Activated T-helper 17 cell treated with anti-CD3 and anti-CD28 coated beads, Interleukin-2, amount 50 U/mL, for 72 hours (primary cell): ENCODE results near the gene DDA1. TPM values are rescaled to one million over a fixed set of nuclear protein-coding genes. Genes with fewer than 3 reads are reported as not detected.

Experiments used
- ATAC-seq: fragments of 150-1000 bp; cut with Tn5 transposase; replicated peaks from 2 replicates; pipeline ENCODE4 v1.10.0; 2021; ENCODE audit warnings: mild to moderate bottlenecking, moderate library complexity
- H3K27ac Mint-ChIP-seq: one replicate; pipeline ENCODE4 v1.8.0; 2022; ENCODE audit warnings: mixed read lengths
- H3K27me3 Mint-ChIP-seq: one replicate; pipeline ENCODE4 v1.8.0; 2022; ENCODE audit warnings: mixed read lengths
- H3K36me3 Mint-ChIP-seq: one replicate; pipeline ENCODE4 v1.8.0; 2022; ENCODE audit warnings: low read depth, mild to moderate bottlenecking, mixed read lengths
- H3K4me1 Mint-ChIP-seq: one replicate; pipeline ENCODE4 v1.8.0; 2022; ENCODE audit warnings: mixed read lengths
- H3K4me3 Mint-ChIP-seq: one replicate; pipeline ENCODE4 v1.8.0; 2022; ENCODE audit warnings: mild to moderate bottlenecking, mixed read lengths
- H3K9me3 Mint-ChIP-seq: one replicate; pipeline ENCODE4 v1.8.0; 2022; ENCODE audit warnings: mixed read lengths
- total RNA-seq, 2 donors: library from RNA; stranded (reverse); gene quantifications; one replicate each; pipeline ENCODE4 v1.2.3, GENCODE V29; 2022

Gene DDA1
- total RNA-seq, 2 donors from 2014 or later, result 27.8 to 45.8 TPM

DNA sequence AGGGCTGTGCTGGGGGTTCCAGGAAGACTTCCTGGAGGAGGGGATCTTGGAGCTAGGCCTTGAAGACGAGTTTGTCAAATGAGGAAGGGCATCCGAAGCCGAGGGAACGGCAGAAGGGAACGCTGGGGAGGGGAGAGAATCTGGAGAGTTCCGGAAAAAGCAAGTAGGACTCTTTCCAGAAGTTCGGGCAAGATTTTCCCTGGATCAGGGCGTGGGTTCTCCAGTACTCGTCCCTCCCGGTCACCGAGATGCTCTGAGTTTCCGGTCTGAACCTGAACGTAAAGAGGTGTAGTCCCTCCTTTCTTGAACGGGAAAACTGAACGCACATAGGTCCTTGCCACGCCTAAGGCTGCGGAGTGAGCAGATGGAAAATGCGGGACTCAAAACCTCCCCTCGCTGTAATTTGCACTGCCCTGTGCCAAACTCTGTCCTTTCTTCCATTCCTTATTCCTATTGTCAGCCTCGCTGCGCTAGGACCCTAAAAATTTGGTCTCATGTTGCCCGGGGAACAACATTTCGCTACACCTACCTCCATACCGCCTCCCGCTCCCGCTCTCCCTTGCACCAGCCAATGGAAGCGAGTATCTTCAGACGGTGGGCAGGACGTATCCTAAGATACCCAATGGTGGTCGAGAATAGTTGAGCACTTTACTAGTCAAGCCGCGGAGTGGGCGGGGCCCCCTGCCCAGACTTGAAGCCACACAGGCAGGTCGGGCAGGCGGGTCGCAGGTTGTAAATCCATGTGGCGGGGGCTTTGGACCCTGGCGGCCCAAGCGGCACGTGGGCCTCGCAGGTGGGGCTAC is 27.7 kb downstream of the DDA1 start, which contains the start of gene GTPBP3:
TSS of gene GTPBP3 (plus strand) at position 682 of the 803 bp plus-strand sequence. CDS start at position 741, 59 bp downstream.
- H3K9me3 Mint-ChIP-seq, result no peaks in the 10 kb centered on the region
- no peaks in the 10 kb centered on the region for H3K36me3 Mint-ChIP-seq
- H3K4me3 Mint-ChIP-seq, result peak within 1 kb of the TSS; percentile 86
- H3K4me1 Mint-ChIP-seq, result peaks cover 17% of the 10 kb centered on the region
- no peaks in the 10 kb centered on the region for H3K27me3 Mint-ChIP-seq
- peak within 1 kb of the TSS; percentile 74 for H3K27ac Mint-ChIP-seq
- ATAC-seq, result peak; percentile 95

DNA sequence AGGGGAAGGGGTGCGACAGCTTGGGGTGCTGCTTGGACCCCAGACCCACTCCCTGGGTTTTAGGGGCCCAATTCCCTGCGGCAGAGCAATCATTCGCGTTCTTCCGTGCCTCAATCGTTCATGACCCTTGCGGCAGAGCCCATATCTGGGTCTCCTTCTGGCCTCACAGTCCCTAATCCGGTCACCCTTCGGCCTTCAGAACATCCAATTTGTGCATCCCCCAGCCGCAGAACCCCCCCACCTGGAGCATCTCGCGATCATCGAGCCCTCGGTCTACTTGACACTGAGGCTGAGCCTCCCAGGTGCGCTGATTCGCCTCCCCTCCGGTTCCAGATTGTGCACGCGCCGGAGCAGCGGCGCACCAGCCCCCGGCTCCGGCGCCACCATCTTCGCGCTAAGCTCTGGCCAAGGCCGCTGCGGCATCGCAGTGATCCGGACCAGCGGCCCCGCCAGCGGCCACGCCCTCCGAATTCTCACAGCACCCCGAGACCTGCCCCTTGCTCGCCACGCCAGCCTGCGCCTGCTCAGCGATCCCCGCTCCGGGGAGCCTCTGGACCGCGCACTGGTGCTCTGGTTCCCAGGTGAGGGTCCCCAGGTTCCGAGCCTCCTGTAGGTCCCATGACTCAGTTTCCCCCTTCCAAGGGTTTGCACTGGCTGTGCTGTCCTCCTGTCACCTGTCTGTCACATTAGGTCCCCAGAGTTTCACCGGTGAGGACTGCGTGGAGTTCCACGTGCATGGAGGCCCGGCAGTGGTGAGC is 28.5 kb downstream of the DDA1 start:
- ATAC-seq, result peak; percentile 8
- peak overlapping the region; percentile 86 for H3K4me3 Mint-ChIP-seq
- H3K27ac Mint-ChIP-seq, result peak overlapping the region; percentile 74
- peaks cover 17% of the 10 kb centered on the region for H3K4me1 Mint-ChIP-seq
- H3K9me3 Mint-ChIP-seq, result no peaks in the 10 kb centered on the region
- no peaks in the 10 kb centered on the region for H3K27me3 Mint-ChIP-seq
- H3K36me3 Mint-ChIP-seq, result no peaks in the 10 kb centered on the region

DNA sequence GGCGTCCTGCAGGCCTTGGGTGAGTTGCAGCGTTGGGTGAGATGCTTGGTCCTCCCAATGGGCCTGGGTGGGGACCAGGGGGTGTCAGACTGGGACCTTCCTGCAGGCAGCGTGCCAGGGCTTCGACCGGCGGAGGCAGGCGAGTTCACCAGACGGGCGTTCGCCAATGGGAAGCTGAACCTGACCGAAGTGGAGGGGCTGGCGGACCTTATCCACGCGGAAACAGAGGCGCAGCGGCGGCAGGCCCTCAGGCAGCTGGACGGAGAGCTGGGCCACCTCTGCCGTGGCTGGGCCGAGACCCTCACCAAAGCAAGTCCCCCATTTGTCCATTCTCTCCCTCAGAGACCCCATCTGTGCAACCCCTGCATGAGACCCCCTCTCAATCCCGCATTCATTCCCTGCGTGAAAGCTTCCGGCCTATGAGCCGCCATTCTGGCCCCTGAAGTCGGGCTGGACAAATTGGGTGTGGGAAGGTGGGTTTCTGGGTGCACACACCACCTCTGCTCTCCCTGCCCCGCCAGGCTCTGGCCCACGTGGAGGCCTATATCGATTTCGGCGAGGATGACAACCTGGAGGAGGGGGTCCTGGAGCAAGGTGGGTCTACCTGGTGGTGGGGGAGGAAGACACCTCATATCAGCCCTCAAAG is 29.2 kb downstream of the DDA1 start:
- no peaks in the 10 kb centered on the region for H3K36me3 Mint-ChIP-seq

DNA sequence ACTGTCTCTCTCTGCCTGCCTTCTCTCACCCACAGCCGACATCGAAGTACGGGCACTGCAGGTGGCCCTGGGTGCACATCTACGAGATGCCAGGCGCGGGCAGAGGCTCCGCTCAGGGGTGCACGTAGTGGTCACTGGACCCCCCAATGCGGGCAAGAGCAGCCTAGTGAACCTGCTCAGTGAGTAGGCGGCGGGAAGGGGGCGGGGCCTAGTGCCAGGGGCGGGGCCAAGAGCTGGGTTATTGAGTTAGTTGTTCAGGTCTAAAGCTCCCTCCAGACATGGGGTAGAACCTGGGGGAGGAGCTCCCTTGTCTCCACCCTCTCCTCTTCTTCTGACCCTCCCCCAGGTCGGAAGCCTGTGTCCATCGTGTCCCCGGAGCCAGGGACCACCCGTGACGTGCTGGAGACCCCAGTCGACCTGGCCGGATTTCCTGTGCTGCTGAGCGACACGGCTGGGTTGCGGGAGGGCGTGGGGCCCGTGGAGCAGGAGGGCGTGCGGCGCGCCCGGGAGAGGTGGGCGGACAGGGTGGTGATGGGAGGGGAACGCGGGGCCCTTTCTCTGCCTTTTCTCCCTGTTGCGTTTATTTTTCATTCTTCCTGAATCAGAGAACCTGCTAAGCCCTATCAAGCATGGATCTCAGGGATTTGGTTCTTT is 29.9 kb downstream of the DDA1 start:
- no peak for ATAC-seq
- no peaks in the 10 kb centered on the region for H3K36me3 Mint-ChIP-seq
- no peaks in the 10 kb centered on the region for H3K9me3 Mint-ChIP-seq
- H3K4me3 Mint-ChIP-seq, result peak overlapping the region; percentile 86
- H3K4me1 Mint-ChIP-seq, result peaks cover 12% of the 10 kb centered on the region
- no peak overlapping the region for H3K27ac Mint-ChIP-seq
- no peaks in the 10 kb centered on the region for H3K27me3 Mint-ChIP-seq

More for the DNA sequence above, 29.2 kb downstream of the DDA1 start:
- peak overlapping the region; percentile 86 for H3K4me3 Mint-ChIP-seq
- H3K27me3 Mint-ChIP-seq, result no peaks in the 10 kb centered on the region
- no peaks in the 10 kb centered on the region for H3K9me3 Mint-ChIP-seq
- H3K4me1 Mint-ChIP-seq, result peaks cover 17% of the 10 kb centered on the region
- ATAC-seq, result no peak
- H3K27ac Mint-ChIP-seq, result no peak overlapping the region

DNA sequence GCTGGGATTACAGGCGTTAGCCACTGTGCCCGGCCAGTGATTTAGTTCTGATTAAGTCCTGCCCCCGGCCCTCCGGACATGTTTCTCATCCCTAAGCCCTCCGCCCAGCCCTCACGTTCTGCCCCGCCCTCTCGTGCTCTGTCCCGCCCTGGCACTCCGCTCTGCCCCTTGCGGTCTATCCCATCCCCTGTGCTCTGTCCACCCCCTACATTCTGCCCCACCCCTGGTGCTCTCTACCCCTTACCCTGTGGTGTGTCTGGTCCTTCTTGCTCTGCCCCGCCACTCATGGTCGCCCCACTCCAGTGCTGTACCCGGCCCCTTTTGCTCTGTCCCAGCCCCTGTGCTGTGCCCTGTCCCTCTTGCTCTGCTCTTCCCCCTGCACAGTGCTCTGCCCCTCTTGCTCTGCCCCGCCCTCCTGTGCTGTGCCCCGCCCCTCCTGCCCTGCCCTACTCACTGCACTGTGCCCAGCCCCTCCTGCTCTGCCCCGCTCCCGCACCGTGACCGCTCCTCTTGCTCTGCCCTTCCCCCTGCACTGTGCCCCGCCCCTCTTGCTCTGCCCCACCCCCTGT is 31.0 kb downstream of the DDA1 start:
- ATAC-seq, result no peak

DNA sequence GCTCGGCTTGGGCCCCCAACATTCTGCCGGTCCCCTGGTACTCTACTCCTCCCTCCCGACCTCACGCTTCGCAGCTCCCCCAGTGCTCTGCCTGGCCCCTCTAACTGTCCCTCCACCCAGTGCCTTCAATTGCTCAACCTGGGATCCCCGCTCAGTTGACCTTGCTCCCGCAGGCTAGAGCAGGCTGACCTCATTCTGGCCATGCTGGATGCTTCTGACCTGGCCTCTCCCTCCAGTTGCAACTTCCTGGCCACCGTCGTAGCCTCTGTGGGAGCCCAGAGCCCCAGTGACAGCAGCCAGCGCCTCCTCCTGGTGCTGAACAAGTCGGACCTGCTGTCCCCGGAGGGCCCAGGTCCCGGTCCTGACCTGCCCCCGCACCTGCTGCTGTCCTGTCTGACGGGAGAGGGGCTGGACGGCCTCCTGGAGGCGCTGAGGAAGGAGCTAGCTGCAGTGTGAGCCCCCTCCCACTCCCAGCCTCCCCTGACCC is 31.6 kb downstream of the DDA1 start:
- no peaks in the 10 kb centered on the region for H3K9me3 Mint-ChIP-seq
- no peak for ATAC-seq
- H3K36me3 Mint-ChIP-seq, result no peaks in the 10 kb centered on the region
- no peaks in the 10 kb centered on the region for H3K27me3 Mint-ChIP-seq
- H3K4me1 Mint-ChIP-seq, result peaks cover 5% of the 10 kb centered on the region
- no peak overlapping the region for H3K27ac Mint-ChIP-seq
- H3K4me3 Mint-ChIP-seq, result no peak overlapping the region

More for the DNA sequence above, 31.0 kb downstream of the DDA1 start:
- H3K4me1 Mint-ChIP-seq, result peaks cover 5% of the 10 kb centered on the region
- H3K27me3 Mint-ChIP-seq, result no peaks in the 10 kb centered on the region
- no peaks in the 10 kb centered on the region for H3K36me3 Mint-ChIP-seq
- H3K4me3 Mint-ChIP-seq, result no peak overlapping the region
- no peak overlapping the region for H3K27ac Mint-ChIP-seq
- H3K9me3 Mint-ChIP-seq, result no peaks in the 10 kb centered on the region

DNA sequence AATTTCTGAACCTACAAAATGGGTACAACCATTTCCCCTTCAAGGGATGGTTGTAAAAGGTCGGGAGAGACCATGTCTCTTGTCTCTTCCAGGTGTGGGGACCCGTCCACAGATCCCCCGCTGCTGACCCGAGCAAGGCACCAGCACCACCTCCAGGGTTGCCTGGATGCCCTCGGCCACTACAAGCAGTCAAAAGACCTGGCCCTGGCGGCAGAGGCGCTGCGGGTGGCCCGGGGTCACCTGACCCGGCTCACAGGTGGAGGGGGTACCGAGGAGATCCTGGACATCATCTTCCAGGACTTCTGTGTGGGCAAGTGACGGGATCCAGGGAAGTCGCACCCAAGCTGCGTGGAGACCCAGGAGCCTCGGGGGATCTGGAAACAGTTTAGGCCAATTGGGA is 32.0 kb downstream of the DDA1 start:
- Mint-ChIP-seq H3K4me3 (no peak overlapping the region), H3K4me1 (peaks cover 10% of the 10 kb centered on the region), H3K27ac (no peak overlapping the region), H3K36me3 (no peaks in the 10 kb centered on the region), H3K27me3 (no peaks in the 10 kb centered on the region), H3K9me3 (no peaks in the 10 kb centered on the region)
- no peak for ATAC-seq

DNA sequence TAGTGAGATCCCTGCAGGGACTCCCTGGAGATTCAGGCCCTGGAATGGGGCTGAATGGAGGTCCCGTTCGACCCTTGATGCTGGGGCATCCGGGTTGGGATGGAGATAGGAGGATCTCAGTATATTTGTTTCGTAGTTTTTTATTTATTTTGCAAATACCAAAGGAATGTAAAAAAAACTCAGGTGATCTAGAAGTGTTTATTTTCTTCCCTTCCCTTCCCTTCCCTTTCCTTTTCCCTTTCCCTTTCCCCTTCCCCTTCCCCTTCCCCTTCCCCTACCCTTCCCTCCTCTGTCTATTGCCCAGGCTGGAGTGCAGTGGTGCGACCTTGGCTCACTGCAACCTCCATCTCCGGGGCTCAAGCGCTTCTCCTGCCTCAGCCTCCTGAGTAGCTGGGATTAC is 32.5 kb downstream of the DDA1 start:
- peaks cover 11% of the 10 kb centered on the region for H3K4me1 Mint-ChIP-seq
- no peak for ATAC-seq
- no peak overlapping the region for H3K4me3 Mint-ChIP-seq
- no peaks in the 10 kb centered on the region for H3K27me3 Mint-ChIP-seq
- H3K9me3 Mint-ChIP-seq, result no peaks in the 10 kb centered on the region
- no peaks in the 10 kb centered on the region for H3K36me3 Mint-ChIP-seq
- no peak overlapping the region for H3K27ac Mint-ChIP-seq

DNA sequence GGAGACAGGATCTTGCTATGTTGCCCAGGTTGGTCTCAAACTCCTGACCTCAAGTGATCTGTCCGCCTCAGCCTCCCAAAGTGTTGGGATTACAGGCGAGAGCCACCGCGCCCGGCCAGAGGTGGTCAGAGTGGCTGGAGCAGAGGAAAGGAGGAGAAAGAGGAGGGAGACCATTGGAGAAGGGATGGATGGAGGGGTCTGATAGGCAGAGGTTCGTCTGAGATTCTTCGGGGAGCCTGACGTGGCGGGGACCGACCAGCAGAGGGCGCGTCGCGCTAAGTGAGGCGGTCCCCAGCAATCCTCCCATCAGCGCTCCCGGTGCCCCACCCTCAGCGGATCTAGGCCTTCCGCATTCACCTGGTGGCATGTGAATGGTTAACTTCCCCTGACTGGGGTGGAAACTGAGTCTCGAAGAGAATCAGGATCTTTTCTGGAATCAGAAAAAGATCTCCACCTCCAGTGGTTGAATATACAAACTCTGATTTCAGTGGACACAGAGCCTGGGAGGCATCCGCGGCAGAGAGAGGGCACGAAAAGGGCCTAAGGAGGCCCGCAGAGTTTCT is 36.8 kb downstream of the DDA1 start:
- Mint-ChIP-seq H3K4me3 (no peak overlapping the region), H3K27ac (peak overlapping the region; percentile 41), H3K27me3 (peaks cover 9% of the 10 kb centered on the region), H3K9me3 (no peaks in the 10 kb centered on the region), H3K36me3 (no peaks in the 10 kb centered on the region), H3K4me1 (peaks cover 6% of the 10 kb centered on the region)
- ATAC-seq, result peak; percentile 99

DNA sequence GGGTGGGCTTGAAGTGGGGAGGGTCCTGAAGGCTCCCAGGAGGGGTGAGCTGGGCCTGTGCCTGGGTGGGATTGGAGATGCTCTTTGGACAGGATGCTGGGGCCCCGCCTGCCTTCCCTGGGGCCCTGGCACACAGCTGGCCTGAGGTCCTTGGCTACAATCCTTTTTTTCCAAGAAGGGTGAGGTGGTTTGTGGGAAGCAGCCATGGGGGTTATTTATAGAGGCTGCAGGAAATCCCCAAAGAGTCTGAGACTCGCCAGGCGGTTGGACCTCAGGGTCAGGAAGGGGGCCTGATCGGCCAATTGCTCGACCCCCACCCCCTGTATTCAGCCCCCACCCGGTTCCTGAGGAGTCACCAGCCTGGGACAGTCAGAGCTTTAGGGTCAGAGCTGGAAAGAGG is 38.0 kb downstream of the DDA1 start:
- no peak for ATAC-seq
- H3K27ac Mint-ChIP-seq, result no peak overlapping the region
- no peak overlapping the region for H3K4me3 Mint-ChIP-seq
- H3K36me3 Mint-ChIP-seq, result no peaks in the 10 kb centered on the region
- peaks cover 6% of the 10 kb centered on the region for H3K4me1 Mint-ChIP-seq
- H3K9me3 Mint-ChIP-seq, result no peaks in the 10 kb centered on the region
- peaks cover 13% of the 10 kb centered on the region for H3K27me3 Mint-ChIP-seq

DNA sequence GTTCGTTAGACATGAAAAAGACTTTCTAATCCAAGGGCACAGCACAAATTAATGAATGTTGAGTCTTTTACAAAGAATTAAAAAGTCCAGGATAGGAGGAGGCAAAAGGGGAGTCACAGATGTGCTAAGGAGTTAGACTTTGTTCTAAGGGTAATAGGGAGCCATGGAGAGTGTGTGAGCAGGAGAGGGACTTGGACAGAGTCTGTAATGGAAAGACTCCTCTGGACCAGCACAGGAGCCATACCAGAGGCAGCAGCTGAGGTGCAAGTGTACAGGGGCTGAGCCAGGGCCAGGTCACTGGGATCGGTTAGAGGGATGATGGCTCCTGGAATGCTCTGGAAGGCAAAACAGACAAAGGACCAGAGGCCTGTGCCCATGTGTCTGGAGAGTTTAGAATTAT is 38.5 kb downstream of the DDA1 start:
- Mint-ChIP-seq H3K27me3 (peaks cover 13% of the 10 kb centered on the region), H3K36me3 (no peaks in the 10 kb centered on the region), H3K4me1 (peaks cover 6% of the 10 kb centered on the region), H3K4me3 (no peak overlapping the region), H3K27ac (no peak overlapping the region), H3K9me3 (no peaks in the 10 kb centered on the region)
- ATAC-seq, result no peak

DNA sequence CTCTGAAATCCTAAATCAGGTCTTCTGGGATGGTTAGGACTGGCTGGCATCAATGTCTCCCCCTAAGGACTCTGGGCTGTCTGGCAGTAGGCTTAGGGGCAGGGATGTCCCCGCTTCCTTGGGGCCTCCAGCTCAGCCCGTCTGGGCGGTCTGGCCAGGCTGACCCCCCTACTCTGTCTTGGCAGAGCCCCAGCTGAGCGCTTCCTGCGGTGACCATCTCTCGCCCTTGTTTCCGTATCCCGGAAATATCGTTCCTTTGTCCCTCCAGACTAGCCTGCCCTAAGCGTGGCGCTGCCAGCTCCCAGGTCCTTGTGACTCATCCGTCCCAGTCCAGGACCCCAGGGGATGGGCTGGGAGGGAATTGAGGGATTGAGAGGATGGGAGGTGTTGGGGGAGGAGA is 39.3 kb downstream of the DDA1 start:
- no peaks in the 10 kb centered on the region for H3K36me3 Mint-ChIP-seq
- no peaks in the 10 kb centered on the region for H3K9me3 Mint-ChIP-seq
- H3K4me1 Mint-ChIP-seq, result peaks cover 6% of the 10 kb centered on the region
- H3K27me3 Mint-ChIP-seq, result peaks cover 20% of the 10 kb centered on the region
- no peak overlapping the region for H3K4me3 Mint-ChIP-seq
- ATAC-seq, result no peak
- no peak overlapping the region for H3K27ac Mint-ChIP-seq

DNA sequence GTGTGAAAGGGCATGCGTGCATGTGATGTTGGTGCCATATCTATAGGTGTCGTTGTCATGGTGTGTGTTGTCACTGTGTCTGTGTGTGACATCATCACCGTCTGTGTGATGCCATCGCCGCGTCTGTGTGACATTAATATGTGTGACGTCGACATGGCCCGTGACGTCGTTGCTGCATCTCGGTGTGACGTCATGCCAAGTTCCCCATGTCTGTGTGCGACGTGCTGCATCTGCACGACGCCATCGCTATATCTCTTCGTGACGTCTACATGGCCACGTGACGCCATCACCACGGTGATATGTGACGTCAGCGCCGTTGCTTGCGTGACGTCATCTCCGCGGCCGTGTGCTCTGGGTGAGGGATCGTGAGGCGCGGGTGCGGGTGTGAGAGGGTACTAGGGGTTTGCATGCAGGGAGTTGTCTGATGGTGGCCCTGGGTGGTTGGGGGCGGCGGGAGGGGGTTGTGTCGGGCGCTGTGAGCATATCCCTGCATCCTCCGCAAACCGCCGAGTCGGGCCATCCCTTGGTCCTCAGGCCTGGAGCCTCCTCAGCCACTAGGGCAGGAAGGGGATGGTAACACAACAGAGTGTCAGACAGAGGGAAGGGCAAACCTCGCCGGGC is 42.6 kb downstream of the DDA1 start:
- Mint-ChIP-seq H3K9me3 (no peaks in the 10 kb centered on the region), H3K27ac (no peak overlapping the region), H3K36me3 (no peaks in the 10 kb centered on the region), H3K27me3 (peaks cover 21% of the 10 kb centered on the region), H3K4me3 (no peak overlapping the region), H3K4me1 (no peaks in the 10 kb centered on the region)
- no peak for ATAC-seq
